ENCODE data around the gene WASF2.
A peak's percentile ranks its signal among the peaks of the same experiment; 100 is the strongest.
"Not testable (repeated sequence)": the region's sequence is repeated elsewhere in the genome, so short reads cannot be mapped to it uniquely, and the experiment has no call there.

Gene WASF2

DNA sequence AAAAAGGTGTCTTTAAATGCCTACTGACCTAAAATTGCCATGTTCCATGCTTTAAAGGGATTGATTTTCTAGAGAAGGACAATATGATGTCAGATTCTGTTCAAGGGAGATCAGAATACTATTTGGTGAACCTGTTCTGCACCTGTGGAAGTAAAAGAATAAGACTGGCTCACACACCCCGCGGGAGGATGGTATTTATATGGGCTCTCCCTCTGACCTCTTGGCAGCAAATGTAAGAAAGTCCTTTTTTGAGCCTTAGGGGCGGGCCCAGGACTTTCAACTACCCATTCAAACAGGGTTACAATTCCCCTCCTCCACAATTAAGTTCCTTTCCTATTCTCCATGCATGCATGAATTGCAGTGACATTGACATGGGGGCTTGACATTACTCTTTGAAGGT is 42.1 kb downstream of the WASF2 start:
- DNase-seq = no peak

- no peak for DNase-seq
Measured at GRCh38 chr1:27447399-27447798, 42.6 kb downstream of the WASF2 start.

GRCh38 chr1:27446496-27447020 is 43.4 kb downstream of the WASF2 start:
- DNase-seq = no peak

DNA sequence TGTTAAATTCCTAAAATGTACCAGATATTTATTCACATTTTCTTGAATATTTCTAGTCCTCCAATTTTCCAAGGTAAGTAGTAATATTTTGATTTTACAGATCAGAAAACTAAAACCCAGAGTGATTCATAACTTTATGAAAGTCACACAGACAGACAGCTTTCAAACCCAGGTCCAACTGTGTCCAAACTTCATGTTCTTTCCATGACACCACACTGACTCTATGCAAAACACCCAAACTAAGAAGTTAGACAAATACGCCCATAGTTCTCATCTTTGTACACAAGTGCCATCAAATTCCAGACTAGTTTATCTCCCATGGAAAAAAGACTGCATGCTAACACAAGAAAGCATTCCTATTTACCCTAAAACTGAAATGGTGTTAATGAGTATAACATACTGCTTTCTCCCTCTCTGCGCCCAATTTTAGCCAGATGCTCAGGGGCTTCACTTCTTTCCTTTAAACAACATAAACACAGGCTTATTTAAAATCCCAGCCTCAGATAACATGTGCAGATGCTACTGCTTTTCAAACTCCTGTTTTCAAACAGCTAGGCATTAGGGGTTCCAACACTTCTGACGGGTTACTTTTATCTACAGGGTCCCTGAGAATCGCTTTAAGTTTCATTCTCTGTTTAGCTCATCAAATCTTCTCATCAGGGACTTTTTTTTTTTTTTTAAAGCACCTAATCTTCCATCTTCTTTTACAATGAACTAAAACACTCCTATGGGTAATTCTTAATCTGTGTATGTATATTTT is 44.6 kb downstream of the WASF2 start:
- DNase-seq = no peak

DNA sequence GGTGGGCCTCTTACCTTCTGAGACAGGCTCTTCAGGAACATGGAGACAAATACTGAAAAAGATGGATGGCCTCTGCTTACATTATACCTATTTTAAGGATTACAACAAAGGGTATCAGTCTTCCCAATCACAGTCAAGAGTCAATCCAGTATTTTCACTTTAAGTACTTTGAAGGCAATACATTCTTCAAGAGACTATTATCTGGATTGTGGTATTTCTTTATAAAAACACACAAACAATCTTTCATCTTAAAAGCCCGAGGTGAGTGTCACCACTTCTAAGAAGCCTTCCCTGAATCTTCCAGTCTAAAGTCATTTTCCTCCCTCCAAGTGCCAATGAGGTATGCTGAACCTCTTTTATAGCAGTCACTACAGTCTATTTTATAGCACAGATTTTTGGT is 45.3 kb downstream of the WASF2 start:
- no peak for DNase-seq

DNA sequence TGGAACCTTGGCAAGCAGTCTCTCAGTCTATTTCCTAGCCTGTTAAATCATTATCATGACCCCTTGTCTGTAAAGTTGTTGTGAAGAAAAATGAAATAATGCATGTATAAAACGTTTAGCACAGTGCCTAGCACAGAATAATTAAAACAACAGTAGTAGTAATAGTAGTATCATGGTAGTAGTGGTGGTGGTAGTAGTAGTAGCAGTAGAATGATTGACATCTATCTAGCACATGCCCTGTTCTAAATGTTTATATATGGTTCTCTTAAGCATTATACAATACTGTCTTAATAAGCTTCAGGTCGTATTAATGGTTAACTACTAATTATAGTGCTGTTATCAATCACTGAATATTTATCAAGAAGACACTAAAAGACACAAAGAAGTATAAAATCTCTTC is 50.8 kb downstream of the WASF2 start:
- no peak for DNase-seq

GRCh38 chr1:27438621-27439061 is 51.3 kb downstream of the WASF2 start:
- DNase-seq = no peak

GRCh38 chr1:27436204-27437159 is 53.5 kb downstream of the WASF2 start:
- no peak for DNase-seq

DNA sequence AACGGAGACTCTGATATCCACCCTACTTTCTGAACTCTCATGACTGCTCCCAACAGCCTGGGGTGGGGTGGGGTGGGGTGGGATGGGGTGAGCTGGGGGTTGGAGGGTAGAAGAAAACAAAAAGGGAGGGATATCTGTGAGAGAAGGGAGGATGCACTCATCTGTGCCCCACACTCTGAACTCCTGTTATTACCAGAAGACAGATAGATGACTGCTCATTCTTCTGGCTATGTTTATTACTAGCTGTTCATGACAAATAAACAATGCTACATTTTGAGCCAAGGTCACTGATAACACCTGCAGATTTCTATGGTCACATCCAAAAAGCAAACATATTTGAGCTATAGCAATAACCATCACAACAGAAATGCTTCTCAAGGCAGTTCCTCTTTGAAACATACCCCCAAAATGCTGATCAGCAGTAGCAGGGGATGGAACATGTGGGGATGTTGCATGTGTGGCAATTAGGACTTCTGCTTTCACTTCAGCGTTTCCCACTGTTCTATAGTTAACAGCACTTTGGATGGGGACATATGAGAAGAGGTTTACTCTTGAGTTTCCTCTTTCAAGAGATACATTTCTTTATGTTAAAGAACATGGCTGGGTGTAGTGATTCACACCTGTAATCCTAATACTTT is 54.3 kb downstream of the WASF2 start:
- peak; percentile 50 for DNase-seq

DNA sequence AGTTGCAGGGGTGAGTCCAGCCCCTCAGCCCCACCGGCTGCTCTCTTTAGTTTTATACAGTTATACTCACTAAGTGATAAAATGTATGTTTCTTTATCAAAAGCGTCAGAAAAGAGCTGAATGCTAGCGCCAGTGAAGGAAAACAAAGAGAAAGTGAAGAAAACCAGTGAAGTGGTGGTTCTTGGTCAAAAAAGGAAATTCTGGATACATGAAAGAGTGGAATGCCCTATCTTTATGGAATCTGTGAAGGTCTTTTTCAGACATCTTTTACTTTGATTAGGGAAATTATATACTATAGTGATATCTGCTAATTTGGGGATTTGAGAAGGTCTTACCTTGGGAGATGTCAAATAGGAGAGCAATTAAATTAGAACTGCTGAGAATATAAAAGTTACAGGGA is 56.3 kb downstream of the WASF2 start:
- DNase-seq = no peak

DNA sequence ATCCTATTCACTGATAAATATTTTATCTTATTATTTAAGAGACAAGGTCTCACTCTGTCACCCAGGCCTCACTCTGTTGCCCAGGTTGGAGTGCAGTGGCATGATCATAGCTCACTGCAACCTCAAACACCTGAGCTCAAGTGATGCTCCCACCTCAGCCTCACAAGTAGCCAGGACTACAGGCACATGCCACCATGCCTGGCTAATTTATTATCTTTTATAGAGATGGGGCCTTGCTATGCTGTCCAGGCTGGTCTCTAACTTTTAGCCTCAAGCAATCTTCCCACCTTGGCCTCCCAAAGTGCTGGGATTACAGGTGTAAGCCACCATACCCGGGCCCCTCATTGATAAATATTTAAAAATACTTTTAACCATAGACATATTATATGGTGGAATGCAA is 57.2 kb downstream of the WASF2 start:
- DNase-seq = not testable (repeated sequence)

DNA sequence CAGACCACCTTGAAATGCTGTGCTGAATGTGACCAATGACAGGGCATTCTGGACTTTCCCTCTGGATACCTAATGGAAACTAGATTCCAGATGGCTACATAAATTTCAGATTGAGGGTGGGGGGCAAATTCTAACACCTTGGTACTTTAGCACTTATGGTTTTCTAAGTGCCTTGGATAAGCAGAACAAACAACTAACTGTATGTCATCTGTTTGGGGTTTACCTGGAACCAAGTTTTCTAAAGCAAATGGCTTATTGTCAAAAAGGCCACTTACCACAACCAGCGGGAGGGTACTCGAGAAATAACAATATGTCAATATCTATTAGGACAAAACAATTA is 58.4 kb downstream of the WASF2 start:
- no peak for DNase-seq

GRCh38 chr1:27430903-27431600 is 58.9 kb downstream of the WASF2 start:
- peak; percentile 30 for DNase-seq

DNA sequence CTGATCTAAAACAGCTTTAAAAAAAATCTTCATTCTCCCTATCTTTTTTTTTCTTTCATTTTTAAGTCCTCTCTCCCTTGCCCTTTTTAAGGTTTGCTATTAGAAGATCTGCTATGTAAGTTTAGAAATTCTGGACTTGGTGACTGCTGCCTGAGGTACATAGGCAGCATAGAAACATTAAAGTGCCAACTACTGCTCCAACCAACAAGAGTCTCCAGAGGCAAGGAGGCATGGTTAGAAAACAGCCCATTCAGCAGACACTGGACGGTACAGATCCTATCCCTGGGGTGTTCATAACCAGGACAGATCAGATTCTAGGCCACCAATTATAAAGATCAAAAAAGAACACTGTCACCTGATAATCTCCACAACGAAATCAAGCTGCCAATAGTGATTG is 60.9 kb downstream of the WASF2 start:
- DNase-seq = no peak

DNA sequence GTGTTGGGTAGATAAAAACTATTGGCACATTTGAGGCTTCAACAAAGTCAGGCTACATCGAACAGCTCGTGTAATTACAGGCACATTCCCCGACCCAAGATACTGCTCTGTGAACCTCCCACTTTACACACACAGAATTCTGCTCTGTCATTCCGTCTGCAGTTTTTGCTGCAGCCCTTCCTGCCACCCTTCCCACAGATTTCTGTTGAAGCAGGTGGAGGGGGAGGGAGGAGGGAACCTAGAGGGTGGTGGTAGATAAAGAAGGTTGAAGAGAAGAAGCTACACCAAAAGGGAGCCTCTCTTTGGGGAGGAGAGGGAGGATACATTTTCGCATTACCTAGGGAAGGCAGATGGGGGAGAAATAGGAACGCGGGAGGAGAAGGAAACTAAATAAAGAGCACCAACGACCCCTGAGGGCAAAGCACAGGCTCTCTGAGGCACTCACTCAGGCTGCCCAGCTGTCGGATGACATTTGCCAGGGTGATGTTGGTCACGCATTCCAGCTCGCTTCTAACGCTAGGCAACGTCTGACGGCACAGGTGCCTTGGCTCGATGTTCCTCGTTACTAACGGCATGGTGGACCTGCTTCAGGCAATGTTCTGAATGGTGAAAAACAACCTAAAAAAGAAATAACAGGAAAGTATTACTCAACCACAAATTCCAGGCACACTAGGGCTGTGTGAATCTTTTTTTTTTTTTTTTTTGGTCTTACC is 61.5 kb downstream of the WASF2 start:
- no peak for DNase-seq

DNA sequence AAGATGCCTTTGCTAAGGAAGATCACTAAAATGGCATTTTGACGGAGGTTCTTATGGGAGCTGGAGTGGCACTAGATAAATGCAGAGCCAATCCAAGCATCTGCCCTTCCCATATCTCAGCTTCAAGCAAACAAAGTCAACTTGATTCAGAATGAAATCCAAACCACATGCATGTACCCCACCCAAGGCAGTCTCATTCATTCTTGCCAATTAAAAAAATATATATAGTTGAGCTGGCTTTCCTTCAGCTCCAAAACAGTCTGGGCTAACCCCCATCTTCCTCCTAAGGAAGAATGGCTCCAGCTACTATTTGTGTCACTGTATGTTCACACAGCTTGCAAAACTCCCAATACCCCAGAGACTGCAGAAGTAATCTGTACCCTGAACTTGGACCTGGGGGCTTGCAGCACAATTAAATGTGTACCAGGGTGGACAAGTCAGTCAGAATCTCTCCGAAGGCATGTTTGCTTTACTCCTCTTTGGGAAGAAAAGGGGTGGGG is 62.1 kb downstream of the WASF2 start:
- no peak for DNase-seq

GRCh38 chr1:27427329-27427728 is 62.6 kb downstream of the WASF2 start:
- DNase-seq = no peak

DNA sequence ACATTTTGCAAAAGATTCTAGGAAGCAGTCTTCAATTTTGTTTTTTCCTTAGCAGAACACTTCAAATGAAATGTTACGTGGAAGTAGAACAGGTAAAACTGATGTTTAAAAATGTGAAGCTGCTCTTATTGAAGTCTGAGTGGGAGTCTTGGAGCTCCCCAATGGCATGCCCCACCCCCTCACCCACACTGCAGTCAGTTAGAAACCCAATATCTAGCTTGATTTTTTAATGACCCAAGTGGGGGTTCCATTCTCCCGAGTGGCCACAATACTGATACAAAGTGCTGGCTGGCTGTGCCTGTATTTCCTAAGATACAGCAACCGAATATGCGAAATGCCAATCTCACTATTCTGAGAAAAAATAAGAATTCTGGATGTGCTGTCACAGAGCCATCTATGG is 66.3 kb downstream of the WASF2 start:
- DNase-seq = no peak

GRCh38 chr1:27418326-27419185 is 71.4 kb downstream of the WASF2 start:
- DNase-seq = peak; percentile 31

- no peak for DNase-seq
Measured at GRCh38 chr1:27417713-27418112, 72.3 kb downstream of the WASF2 start.
